Measurements from ENCODE around the gene FBRSL1.

Gene FBRSL1

GRCh38 chr12:132497514-132498405 is 7.8 kb downstream of the FBRSL1 start:
- no peak for DNase-seq (ENCODE audit: low read depth)

GRCh38 chr12:132498931-132499330 is 9.0 kb downstream of the FBRSL1 start:
- DNase-seq (ENCODE audit: low read depth) = no peak

- no peak for DNase-seq (ENCODE audit: low read depth)
These were observed 10.3 kb downstream of the FBRSL1 start for GRCh38 chr12:132500142-132500855.

GRCh38 chr12:132500856-132501180 is 10.9 kb downstream of the FBRSL1 start:
- no peak for DNase-seq (ENCODE audit: low read depth)

- no peak for DNase-seq (ENCODE audit: low read depth)
These were observed 11.4 kb downstream of the FBRSL1 start for GRCh38 chr12:132501204-132501940.

GRCh38 chr12:132502149-132502881 is 12.4 kb downstream of the FBRSL1 start:
- no peak for DNase-seq (ENCODE audit: low read depth)

- no peak for DNase-seq (ENCODE audit: low read depth)
These were observed 12.9 kb downstream of the FBRSL1 start for GRCh38 chr12:132502882-132503193.

GRCh38 chr12:132503618-132504204 is 13.8 kb downstream of the FBRSL1 start:
- DNase-seq (ENCODE audit: low read depth) = no peak

- no peak for DNase-seq (ENCODE audit: low read depth)
These were observed 15.3 kb downstream of the FBRSL1 start for GRCh38 chr12:132505105-132505851.

- no peak for DNase-seq (ENCODE audit: low read depth)
These were observed 15.9 kb downstream of the FBRSL1 start for GRCh38 chr12:132505852-132506219.

GRCh38 chr12:132506328-132507160 is 16.6 kb downstream of the FBRSL1 start:
- DNase-seq (ENCODE audit: low read depth) = no peak

GRCh38 chr12:132507161-132507538 is 17.2 kb downstream of the FBRSL1 start:
- DNase-seq (ENCODE audit: low read depth) = no peak

- DNase-seq (ENCODE audit: low read depth) = no peak
These were observed 17.9 kb downstream of the FBRSL1 start for GRCh38 chr12:132507656-132508490.

GRCh38 chr12:132508491-132508740 is 18.5 kb downstream of the FBRSL1 start:
- DNase-seq (ENCODE audit: low read depth) = no peak

GRCh38 chr12:132508860-132509732 is 19.1 kb downstream of the FBRSL1 start:
- DNase-seq (ENCODE audit: low read depth) = no peak

- DNase-seq (ENCODE audit: low read depth) = no peak
These were observed 20.3 kb downstream of the FBRSL1 start for GRCh38 chr12:132510111-132510724.

GRCh38 chr12:132510746-132511477 is 21.0 kb downstream of the FBRSL1 start:
- no peak for DNase-seq (ENCODE audit: low read depth)
